GM19324 (cell line): ENCODE data around the gene FERMT3.

Experiments
- ATAC-seq: cut with Tn5 transposase; IDR thresholded peaks from one replicate; pipeline ENCODE4 v1.9.1; 2021; ENCODE audit warnings: mild to moderate bottlenecking, moderate library complexity; ENCODE audit not compliant: unreplicated experiment, low FRiP score

FERMT3 gene

DNA sequence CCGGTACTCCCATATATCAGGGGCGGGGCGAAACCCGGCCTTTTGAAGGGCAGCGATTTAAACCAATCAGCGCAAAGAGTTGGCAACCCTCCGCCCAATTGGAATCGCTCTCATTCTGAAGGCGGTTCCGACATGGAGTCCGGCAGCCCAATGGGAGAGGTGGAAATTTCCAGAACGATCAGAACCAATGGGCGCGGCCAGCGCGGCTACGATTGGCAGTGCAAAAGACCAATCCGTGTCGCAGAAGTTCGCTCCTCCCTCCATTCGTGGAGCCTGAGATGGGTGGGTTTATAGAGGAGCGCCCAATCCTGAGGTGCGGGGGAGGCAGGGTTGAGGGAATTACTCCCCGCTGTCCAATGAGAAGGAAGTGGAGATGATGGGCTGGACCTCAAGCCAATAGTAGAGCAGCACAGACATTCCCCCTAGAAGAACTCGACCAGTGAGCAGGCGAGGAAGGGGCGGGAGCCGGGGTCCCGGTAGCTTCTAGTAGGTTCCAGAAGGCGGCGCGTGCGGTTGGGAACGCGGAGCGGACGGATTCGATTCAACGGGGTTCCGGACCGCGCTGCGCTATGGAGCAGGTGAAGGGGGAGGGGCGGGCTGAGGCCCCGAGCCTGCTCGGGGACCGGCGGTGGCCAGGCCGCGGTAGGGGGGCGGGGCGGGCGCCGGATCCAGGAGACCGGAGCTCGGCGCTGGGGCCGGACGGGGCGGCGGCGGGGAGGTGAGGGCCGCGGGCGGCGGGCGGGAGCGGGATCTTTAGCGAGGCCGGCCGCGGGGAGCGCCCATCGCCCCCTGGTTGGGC, 20.6 kb upstream of the FERMT3 start, which contains the start of gene STIP1:
Gene STIP1 (plus strand): TSS at position 479 of the 799 bp plus-strand sequence. CDS start 91 bp downstream, at position 570.
- ATAC-seq, result peak; percentile 92

DNA sequence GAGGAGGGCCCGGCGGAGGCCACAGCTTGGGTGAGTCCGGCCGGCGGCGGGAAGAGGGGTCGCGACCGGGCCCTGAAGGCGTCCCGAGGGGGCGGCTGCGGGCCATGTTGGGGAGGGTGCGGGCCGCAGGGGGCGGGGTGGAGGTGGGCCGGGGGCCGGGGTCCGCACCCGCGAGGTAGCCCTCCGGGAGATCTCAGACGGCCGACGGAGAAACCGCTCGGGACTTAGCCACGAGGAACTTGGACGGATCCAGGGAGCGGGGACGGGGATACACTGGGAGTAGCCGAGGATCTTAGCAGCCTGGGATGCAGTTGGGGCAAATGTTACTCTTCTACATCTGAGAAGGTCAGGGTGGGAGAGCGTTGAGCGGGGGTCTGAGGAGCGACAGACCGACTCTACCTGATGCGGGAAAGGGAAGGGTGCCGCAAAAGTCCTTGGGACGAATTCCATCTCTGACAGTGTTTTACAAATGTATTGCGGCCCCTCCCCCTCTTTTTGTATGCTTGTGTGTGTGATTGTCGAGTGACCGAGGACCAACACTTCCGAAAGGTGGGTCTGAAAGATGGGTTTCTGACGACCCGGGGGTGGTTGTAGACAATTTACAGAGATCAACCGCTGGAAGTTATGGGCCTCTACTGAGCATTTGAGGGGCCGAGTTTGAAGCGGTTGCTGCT, 19.9 kb upstream of the FERMT3 start:
- peak; percentile 16 for ATAC-seq

GRCh38 chr11:64192434-64192833, 14.1 kb upstream of the FERMT3 start:
- no peak for ATAC-seq

- ATAC-seq, result no peak
Measured at GRCh38 chr11:64196626-64197025, 9.9 kb upstream of the FERMT3 start.

DNA sequence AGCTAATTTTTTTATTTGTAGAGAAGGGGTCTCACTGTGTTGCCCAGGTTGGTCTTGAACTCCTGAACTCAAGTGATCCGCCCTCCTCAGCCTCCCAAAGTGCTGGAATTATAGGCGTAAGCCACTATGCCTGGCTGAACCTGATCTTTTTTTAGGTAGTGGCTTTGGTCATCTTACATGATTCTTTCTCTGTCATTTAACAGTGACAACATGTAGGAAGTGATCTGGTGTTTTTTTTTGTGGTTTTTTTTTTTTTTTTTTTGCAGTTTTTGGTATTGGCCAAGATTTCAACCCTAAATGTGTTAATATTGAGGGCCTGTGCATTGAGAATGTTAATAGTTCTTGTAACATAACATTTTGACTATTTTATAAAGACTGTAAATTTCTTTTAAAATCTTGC, 8.0 kb upstream of the FERMT3 start:
- ATAC-seq, result no peak

DNA sequence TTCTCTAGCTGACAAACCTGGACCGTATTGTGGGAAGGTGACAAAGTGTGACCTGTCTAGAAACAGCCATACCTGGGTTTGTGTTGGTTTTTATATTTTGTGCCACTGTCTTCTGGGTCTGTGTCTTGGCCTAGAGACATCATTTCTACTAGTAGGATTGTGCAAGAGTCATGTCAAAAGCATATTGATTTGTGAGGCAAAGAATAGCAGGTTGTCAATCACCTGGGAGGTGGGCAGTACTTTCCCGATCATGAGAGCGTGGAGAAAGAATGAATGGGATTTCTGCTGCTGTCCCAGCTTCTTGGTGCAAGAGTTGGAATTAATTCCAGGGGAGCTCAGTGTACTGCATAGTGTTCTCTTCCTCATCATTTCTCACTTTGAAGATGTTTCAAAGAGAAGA, 5.0 kb upstream of the FERMT3 start:
- ATAC-seq, result no peak

- ATAC-seq, result no peak
Measured at GRCh38 chr11:64202992-64203391, 3.5 kb upstream of the FERMT3 start.

DNA sequence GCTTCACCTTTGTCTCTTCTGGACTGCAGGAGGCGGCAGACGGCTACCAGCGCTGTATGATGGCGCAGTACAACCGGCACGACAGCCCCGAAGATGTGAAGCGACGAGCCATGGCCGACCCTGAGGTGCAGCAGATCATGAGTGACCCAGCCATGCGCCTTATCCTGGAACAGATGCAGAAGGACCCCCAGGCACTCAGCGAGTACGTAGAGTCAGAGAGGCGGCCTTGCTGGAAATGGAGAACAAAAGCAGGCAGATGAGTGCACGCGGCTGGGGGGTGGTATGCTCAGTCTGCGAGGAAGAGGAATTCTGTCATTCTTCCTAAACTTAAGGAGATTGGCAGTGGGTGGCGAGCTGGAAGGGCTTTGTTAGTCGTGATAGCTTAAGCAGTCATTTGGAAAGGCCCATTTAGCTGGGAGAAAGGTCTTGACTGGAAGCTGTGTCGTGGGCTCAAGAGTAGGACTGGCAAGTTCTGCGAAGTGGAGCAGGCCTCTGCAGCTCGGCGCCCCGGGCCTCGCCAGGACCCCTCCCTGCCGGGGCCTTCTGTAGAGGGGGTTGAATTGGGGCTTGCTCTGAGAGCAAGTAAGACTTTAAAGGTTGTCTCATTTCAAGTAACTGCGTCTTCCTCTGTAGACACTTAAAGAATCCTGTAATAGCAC, 3.0 kb upstream of the FERMT3 start:
- no peak for ATAC-seq

- no peak for ATAC-seq
Measured at GRCh38 chr11:64204080-64204440, 2.5 kb upstream of the FERMT3 start.

GRCh38 chr11:64204464-64204989, 2.0 kb upstream of the FERMT3 start:
- ATAC-seq, result no peak

DNA sequence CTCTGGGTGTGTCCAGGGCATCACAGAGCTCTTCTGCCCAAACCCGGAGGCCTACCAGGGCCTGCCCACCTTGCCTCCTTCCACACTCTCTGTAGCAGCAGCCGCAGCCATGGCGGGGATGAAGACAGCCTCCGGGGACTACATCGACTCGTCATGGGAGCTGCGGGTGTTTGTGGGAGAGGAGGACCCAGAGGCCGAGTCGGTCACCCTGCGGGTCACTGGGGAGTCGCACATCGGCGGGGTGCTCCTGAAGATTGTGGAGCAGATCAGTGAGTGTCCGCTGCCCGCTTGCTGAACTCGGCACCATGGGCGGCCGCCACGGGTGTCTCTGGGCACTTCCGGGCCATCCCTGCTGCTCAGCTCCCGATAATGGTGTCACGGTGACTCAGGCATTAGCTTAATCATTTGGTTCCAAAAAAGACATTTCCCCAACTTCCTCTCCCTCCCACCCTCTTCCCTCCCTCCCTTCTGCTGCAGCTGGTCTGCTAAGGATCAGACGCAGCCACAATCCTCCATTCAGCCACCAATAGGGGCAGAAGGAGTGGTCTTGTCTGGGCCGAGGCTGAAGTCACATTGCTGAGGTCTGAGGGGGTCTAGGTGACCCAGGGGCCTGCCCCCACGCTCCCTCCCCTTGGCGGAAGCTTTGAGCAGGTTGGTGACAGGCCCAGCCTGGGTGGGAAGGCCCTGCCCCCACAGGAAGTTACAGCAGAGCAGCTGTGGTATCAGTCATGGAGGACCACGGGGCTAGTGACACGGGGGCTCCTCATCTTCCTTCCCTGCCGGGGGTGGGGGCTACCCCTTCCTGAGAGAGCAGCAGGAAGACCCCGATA, 950 bp downstream of the FERMT3 start:
- peak; percentile 42 for ATAC-seq

GRCh38 chr11:64208086-64208795, 1.7 kb downstream of the FERMT3 start:
- ATAC-seq, result no peak

DNA sequence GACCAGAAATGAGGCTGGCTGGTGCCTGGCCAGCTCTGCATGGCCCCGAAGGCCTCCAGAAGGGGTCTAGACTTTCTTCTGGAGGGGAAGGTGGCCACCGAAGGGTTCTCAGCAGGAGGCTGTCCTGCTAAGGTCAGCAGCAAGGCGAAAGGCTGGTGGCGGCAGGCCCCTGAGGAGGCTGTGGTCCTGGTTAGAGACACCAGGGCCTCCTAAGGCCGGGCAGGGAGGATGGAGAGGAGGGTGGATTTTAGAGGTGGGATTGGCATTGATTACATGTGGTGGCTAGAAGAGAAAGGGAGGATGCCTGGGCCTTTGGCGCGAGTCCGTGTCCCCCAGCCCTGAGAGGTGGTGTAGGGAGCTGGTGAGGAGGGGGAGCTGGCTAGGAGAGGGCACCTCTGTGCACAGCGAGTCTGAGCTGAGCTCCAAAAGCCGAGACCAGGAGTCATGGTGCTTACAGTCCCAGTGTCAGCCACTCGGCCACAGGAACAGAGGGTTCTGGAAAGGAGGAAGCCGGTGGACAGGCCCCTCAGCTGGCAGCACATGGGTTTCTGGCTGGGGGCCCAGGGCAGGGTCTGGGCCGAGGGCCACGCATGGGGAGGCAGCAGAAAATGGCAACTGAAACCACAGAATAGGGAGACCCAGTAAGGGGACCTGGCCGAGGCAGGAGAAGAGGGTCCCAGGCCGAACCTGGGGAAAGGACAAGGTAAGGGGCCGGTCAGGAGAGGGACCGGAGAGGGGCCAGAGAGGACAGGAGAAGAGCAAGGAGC, 2.5 kb downstream of the FERMT3 start:
- ATAC-seq, result no peak

DNA sequence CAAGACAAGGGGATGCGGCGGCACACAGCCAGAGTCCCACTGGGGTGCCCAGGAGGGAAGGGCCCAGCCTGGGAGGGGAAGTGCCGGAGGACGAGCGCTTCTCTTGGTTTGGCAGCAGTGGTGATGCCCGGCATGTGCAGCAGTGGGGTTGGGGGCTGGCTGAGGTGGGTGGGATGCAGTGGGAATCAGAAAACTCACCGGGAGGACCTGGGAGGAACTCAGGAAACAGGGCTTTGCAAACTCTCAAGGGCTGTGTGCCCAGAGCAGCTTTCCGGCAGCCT, 3.0 kb downstream of the FERMT3 start:
- no peak for ATAC-seq

DNA sequence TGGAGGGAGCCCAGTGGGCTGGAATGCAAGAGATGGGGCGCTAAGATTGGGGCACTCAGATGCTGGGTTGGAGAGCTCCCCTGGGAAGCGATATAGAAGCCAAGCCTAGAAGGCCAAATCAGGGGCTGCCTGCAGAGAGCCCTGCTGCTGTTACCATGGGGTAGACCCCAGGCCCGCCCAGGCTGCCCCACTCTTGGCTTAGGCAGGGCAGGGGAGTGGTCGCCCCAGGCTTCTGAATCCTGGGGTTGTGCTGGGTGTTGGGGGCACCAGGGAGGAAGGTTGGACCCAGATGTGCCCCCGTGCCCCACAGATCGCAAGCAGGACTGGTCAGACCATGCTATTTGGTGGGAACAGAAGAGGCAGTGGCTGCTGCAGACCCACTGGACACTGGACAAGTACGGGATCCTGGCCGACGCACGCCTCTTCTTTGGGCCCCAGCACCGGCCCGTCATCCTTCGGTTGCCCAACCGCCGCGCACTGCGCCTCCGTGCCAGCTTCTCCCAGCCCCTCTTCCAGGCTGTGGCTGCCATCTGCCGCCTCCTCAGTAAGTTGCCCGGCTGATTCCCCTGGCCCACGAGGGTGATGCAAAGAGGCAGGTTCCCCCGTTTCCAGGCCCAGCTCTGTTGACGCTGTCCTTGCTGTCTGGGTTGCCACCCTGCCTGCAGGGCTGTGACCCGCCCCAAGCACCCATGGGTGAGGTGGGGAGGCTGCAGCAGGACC, 3.9 kb downstream of the FERMT3 start:
- no peak for ATAC-seq

DNA sequence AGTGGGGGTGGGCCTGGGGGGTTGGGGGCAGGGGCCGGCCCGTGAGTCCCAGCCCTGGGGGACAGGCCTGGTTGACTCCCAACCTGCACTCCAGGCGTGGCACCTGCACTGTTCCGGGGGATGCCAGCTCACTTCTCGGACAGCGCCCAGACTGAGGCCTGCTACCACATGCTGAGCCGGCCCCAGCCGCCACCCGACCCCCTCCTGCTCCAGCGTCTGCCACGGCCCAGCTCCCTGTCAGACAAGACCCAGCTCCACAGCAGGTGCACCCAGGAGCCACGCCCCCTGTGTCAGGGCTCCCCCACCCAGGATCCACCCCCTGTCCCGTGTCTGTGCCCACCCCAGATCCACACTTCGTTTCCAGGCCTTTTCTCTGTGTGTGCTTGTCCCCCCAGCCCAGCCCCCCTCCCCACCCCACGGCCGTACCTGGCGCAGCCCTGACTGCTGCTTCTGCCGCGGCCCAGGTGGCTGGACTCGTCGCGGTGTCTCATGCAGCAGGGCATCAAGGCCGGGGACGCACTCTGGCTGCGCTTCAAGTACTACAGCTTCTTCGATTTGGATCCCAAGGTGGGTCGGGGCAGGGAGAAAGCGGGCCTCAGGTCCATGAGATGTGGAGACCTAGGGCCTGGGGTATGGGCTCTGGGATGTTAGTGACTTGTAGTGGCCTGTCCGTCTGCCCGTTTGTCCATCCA, 4.8 kb downstream of the FERMT3 start:
- no peak for ATAC-seq

GRCh38 chr11:64216879-64217278, 10.4 kb downstream of the FERMT3 start:
- no peak for ATAC-seq
